HepG2 (cell line): ENCODE data around the gene OR10AG1. TPM values are rescaled to one million over a fixed set of nuclear protein-coding genes. Genes with fewer than 3 reads are reported as not detected.

ENCODE experiments used
- ATAC-seq: fragments of 200-7000 bp; cut with Tn5 transposase; 3 replicates; pipeline ENCODE4 v1.9.1; 2020; ENCODE audit warnings: mild to moderate bottlenecking, moderate library complexity
- BruUV-seq: library from RNA; stranded (reverse); fragments of 400-500 nt; replicated peaks from 2 replicates; lab custom pipeline; 2021; lab: Mats Ljungman, UMichigan
- CTCF ChIA-PET: fragments of 300-600 bp; formaldehyde crosslinking; extraction: SDS; loops from one replicate; lab custom pipeline; 2021; ENCODE audit warnings: low total read pairs, inconsistent platforms, low intra/inter-chr PET ratio; lab: Yijun Ruan, JAX
- POLR2A ChIA-PET: fragments of 350-600 bp; sonication (Branson Sonifier 250); formaldehyde crosslinking; loops from one replicate; lab custom pipeline; 2020; ENCODE audit warnings: antibody characterized with exemption, inconsistent platforms; lab: Yijun Ruan, JAX
- DNase-seq: peaks from one replicate; pipeline ENCODE4 v3.0.0-alpha.2; 2015; ENCODE audit warnings: low spot score
- FAIRE-seq: peaks from 3 replicates; lab custom pipeline; 2011; peaks lifted over from hg19 to GRCh38; lab: Jason Lieb, UNC
- H2AFZ ChIP-seq: one replicate; pipeline ENCODE4 v1.6.1; 2011; ENCODE audit warnings: low read length, inconsistent platforms
- H3K27ac ChIP-seq: fragments of 300-600 bp; 3 replicates; pipeline ENCODE4 v1.8.0; 2011; ENCODE audit warnings: mixed run types, mild to moderate bottlenecking, mixed read lengths, low read length, inconsistent platforms; ENCODE audit not compliant: insufficient read depth; ENCODE audit errors: extremely low read length
- H3K27me3 ChIP-seq, 2 experiments: fragments of 200-600 bp in 1 of 2; 2 replicates in 1 of 2; 3 replicates in 1 of 2; pipeline versions ENCODE4 v1.6.0 to v1.8.0; 2011; ENCODE audit warnings: low read length in 2 of 2, mild to moderate bottlenecking in 2 of 2, moderate library complexity in 2 of 2, inconsistent platforms in 1 of 2; ENCODE audit not compliant: insufficient read depth in 2 of 2, control insufficient read depth in 1 of 2
- H3K36me3 ChIP-seq, 2 experiments: fragments of 200-600 bp in 1 of 2; replicated peaks in 1 of 2; 2 replicates in 1 of 2; 3 replicates in 1 of 2; pipeline versions ENCODE4 v1.5.1 to v1.8.0; 2011; ENCODE audit warnings: low read length in 2 of 2, inconsistent platforms in 1 of 2; ENCODE audit not compliant: insufficient read depth in 2 of 2, control insufficient read depth in 1 of 2
- H3K4me1 ChIP-seq: 2 replicates; pipeline ENCODE4 v1.5.1; 2012; ENCODE audit warnings: low read length, inconsistent platforms; ENCODE audit not compliant: insufficient read depth
- H3K4me2 ChIP-seq: 2 replicates; pipeline ENCODE4 v1.6.0; 2011; ENCODE audit warnings: low read depth, low read length, inconsistent platforms
- H3K4me3 ChIP-seq, 3 experiments: fragments of 200-600 bp in 1 of 3; sonication (generic), shearing (Covaris generic) in 1 of 3; replicated peaks in 1 of 3; 2 replicates each; pipeline ENCODE4 v1.5.1; 2011 to 2016; ENCODE audit warnings: low read length in 3 of 3, inconsistent platforms in 2 of 3, low read depth in 2 of 3, mild to moderate bottlenecking in 2 of 3, control low read depth in 1 of 3, mixed read lengths in 1 of 3; ENCODE audit not compliant: insufficient read depth in 1 of 3
- H3K79me2 ChIP-seq: one replicate; pipeline ENCODE4 v1.6.1; 2011; ENCODE audit warnings: low read length, inconsistent platforms; ENCODE audit not compliant: insufficient read depth
- H3K9ac ChIP-seq: 2 replicates; pipeline ENCODE4 v1.6.0; 2011; ENCODE audit warnings: mild to moderate bottlenecking, low read depth, low read length, inconsistent platforms; ENCODE audit not compliant: insufficient read depth
- H3K9me3 ChIP-seq: 2 replicates; pipeline ENCODE4 v1.5.1; 2012; ENCODE audit warnings: mild to moderate bottlenecking, low read length
- H4K20me1 ChIP-seq: 2 replicates; pipeline ENCODE4 v1.6.0; 2011; ENCODE audit warnings: inconsistent platforms, mild to moderate bottlenecking, low read length, moderate library complexity; ENCODE audit not compliant: insufficient read depth
- MIXL1 ChIP-seq: IDR thresholded peaks from 2 replicates; pipeline ENCODE4 v1.6.1; 2016
- PITX1 ChIP-seq: sonication (generic); formaldehyde crosslinking; IDR thresholded peaks from 2 replicates; pipeline ENCODE4 v1.5.1; 2020; ENCODE audit warnings: mild to moderate bottlenecking, missing genetic modification reagents
- SCMH1 ChIP-seq: sonication (generic); formaldehyde crosslinking; IDR thresholded peaks from 2 replicates; pipeline ENCODE4 v1.9.0; 2021; ENCODE audit warnings: missing genetic modification reagents, mild to moderate bottlenecking, borderline replicate concordance
- SPEN ChIP-seq: sonication (generic); formaldehyde crosslinking; IDR thresholded peaks from 2 replicates; pipeline ENCODE4 v1.5.1; 2020; ENCODE audit warnings: low read depth, mild to moderate bottlenecking, missing genetic modification reagents
- WIZ ChIP-seq: sonication (generic); formaldehyde crosslinking; IDR thresholded peaks from 2 replicates; pipeline ENCODE4 v1.5.1; 2020; ENCODE audit warnings: mild to moderate bottlenecking, missing genetic modification reagents
- XRCC5 ChIP-seq: fragments of 200-400 bp; formaldehyde crosslinking; optimal IDR thresholded peaks from 2 replicates; pipeline ENCODE3; 2017; ENCODE audit warnings: mild to moderate bottlenecking, low read length
- ZNF574 ChIP-seq: sonication (generic); formaldehyde crosslinking; IDR thresholded peaks from 2 replicates; pipeline ENCODE4 v1.4.0; 2020; ENCODE audit warnings: missing genetic modification reagents
- ZNF780A ChIP-seq: sonication (generic); formaldehyde crosslinking; IDR thresholded peaks from 2 replicates; pipeline ENCODE4 v1.8.0; 2022; ENCODE audit warnings: mild to moderate bottlenecking, missing genetic modification reagents, moderate library complexity
- ZSCAN22 ChIP-seq: sonication (generic); formaldehyde crosslinking; IDR thresholded peaks from 2 replicates; pipeline ENCODE4 v1.4.0; 2020; ENCODE audit warnings: mild to moderate bottlenecking, missing genetic modification reagents
- ZZZ3 ChIP-seq: sonication (generic); formaldehyde crosslinking; IDR thresholded peaks from 2 replicates; pipeline ENCODE4 v1.4.0; 2020; ENCODE audit warnings: missing genetic modification reagents, mild to moderate bottlenecking, borderline replicate concordance
- WGBS: methylation state at CpG from one replicate; pipeline ENCODE4 v1.1.6; 2017; ENCODE audit warnings: low lambda C conversion rate; 5-methylcytosine and 5-hydroxymethylcytosine counted together
- in situ Hi-C: cut with HindIII; loops from 2 replicates; pipeline ENCODE4 v1.10.0; 2017; ENCODE audit warnings: low pct_unique_long_range_greater_than_20kb; ENCODE audit not compliant: extremely low pct_ligation_motif_present
- intact Hi-C: fragments of 100-400 bp; cut with micrococcal nuclease; formaldehyde crosslinking; loops from one replicate; pipeline ENCODE4 v1.10.0; 2022; ENCODE audit not compliant: unreplicated experiment
- polyA plus RNA-seq, 8 experiments: library from polyadenylated mRNA; depleted of rRNA in 3 of 8; stranded (reverse) in 7 of 8; unstranded in 1 of 8; fragments of >200 nt; fragmentation: Illumina TruSeq in 4 of 8; extraction: Trizol in 4 of 8; gene quantifications; 2 replicates each; pipeline versions ENCODE4 v1.2.1 to v1.2.3, GENCODE V29; 2011 to 2016; ENCODE audit warnings: low read depth in 4 of 8, missing spikeins in 1 of 8, mixed read lengths in 1 of 8; ENCODE audit not compliant: insufficient read depth in 1 of 8
- total RNA-seq, 5 experiments: library from RNA; depleted of rRNA; stranded (reverse); fragments of >200 nt; fragmentation: Illumina TruSeq; extraction: Trizol; gene quantifications; 2 replicates each; pipeline ENCODE4 v1.2.3, GENCODE V29; 2016; ENCODE audit warnings: low read depth in 1 of 5
- TF ChIP-seq, protein P1 (sequence below): sonication (generic); formaldehyde crosslinking; IDR thresholded peaks from 2 replicates; pipeline ENCODE4 v1.9.0; 2022; ENCODE audit warnings: missing genetic modification reagents, mild to moderate bottlenecking, borderline replicate concordance
- TF ChIP-seq, protein P2 (sequence below): sonication (generic); formaldehyde crosslinking; IDR thresholded peaks from 2 replicates; pipeline ENCODE4 v1.5.1; 2020; ENCODE audit warnings: missing genetic modification reagents, mild to moderate bottlenecking, borderline replicate concordance
- TF ChIP-seq, protein P3 (sequence below), 2 experiments: fragments of 450-650 bp in 1 of 2; sonication (generic) in 1 of 2; formaldehyde crosslinking; IDR thresholded peaks; 2 replicates each; pipeline versions ENCODE4 v1.5.0 to v1.8.0; 2020 to 2022; ENCODE audit warnings: mild to moderate bottlenecking in 1 of 2, missing genetic modification reagents in 1 of 2

OR10AG1 gene
- total and polyA plus RNA-seq, 2 of the 13 experiments (the other 11 are each of a cell fraction or from before 2014, with no cell fraction given) = not detected

- TF ChIP-seq, protein P1, sequence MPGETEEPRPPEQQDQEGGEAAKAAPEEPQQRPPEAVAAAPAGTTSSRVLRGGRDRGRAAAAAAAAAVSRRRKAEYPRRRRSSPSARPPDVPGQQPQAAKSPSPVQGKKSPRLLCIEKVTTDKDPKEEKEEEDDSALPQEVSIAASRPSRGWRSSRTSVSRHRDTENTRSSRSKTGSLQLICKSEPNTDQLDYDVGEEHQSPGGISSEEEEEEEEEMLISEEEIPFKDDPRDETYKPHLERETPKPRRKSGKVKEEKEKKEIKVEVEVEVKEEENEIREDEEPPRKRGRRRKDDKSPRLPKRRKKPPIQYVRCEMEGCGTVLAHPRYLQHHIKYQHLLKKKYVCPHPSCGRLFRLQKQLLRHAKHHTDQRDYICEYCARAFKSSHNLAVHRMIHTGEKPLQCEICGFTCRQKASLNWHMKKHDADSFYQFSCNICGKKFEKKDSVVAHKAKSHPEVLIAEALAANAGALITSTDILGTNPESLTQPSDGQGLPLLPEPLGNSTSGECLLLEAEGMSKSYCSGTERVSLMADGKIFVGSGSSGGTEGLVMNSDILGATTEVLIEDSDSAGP (CRISPR knock-in tag) = no peak
- TF ChIP-seq PITX1 (CRISPR knock-in tag) (no peak), SCMH1 (CRISPR knock-in tag) (no peak), MIXL1 (CRISPR knock-in tag) (no peak), SPEN (no peak), ZSCAN22 (no peak), XRCC5 (no peak), ZZZ3 (no peak)
- TF ChIP-seq, protein P2, sequence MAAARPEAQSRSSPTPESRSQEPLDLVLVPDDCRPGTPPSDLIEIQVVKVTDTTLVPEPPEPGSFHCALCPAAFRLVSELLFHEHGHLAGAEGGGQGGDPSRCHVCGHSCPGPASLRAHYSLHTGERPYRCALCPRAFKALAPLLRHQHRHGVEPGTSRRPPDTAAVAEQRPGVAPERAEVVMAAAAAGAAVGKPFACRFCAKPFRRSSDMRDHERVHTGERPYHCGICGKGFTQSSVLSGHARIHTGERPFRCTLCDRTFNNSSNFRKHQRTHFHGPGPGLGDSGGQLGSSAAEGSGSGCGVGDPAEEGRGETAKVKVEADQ (CRISPR knock-in tag) = no peak
These were observed 13.2 kb downstream of the OR10AG1 start (continued) for GRCh38 chr11:55956521-55956920.

GRCh38 chr11:55949330-55949729 is 20.4 kb downstream of the OR10AG1 start:
- no peak overlapping the region for H3K27ac ChIP-seq
- BruUV-seq = no TSS peak
- in situ Hi-C loops = no loop called here
- POLR2A ChIA-PET = no interaction called here
- no peaks in the 10 kb centered on the region for H3K27me3 ChIP-seq
- H4K20me1 ChIP-seq = no peaks in the 10 kb centered on the region
- H2AFZ ChIP-seq = no peak overlapping the region
- H3K79me2 ChIP-seq = no peaks in the 10 kb centered on the region
- H3K4me3 ChIP-seq = no peak overlapping the region
- H3K9me3 ChIP-seq = 0 out of 2 replicates have a peak, but pooled peaks cover 7% of the 10 kb centered on the region
- FAIRE-seq (no peak), DNase-seq (no peak), ATAC-seq (no peak)
- no peaks in the 10 kb centered on the region for H3K36me3 ChIP-seq
- 0% methylated on average over 2 of the region's 4 CpGs for WGBS
- H3K9ac ChIP-seq = no peak overlapping the region
- CTCF ChIA-PET = no interaction called here
- intact Hi-C loops = no loop called here
- no peaks in the 10 kb centered on the region for H3K4me1 ChIP-seq
- no peak overlapping the region for H3K4me2 ChIP-seq
- TF ChIP-seq, protein P3, sequence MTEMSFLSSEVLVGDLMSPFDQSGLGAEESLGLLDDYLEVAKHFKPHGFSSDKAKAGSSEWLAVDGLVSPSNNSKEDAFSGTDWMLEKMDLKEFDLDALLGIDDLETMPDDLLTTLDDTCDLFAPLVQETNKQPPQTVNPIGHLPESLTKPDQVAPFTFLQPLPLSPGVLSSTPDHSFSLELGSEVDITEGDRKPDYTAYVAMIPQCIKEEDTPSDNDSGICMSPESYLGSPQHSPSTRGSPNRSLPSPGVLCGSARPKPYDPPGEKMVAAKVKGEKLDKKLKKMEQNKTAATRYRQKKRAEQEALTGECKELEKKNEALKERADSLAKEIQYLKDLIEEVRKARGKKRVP (CRISPR knock-in tag; IDR thresholded peaks at IDR 0.05) = no peak
- TF ChIP-seq WIZ (CRISPR knock-in tag) (no peak), ZNF780A (no peak), ZNF574 (no peak)
